Adrenal gland (tissue), 5 donors: Measurements from ENCODE around the gene PLA2G4E.

Experiments
- POLR2A ChIP-seq, 2 donors: fragments of 450-650 bp; IDR thresholded peaks; one replicate each; pipeline ENCODE4 v1.6.1; 2017; ENCODE audit warnings: antibody characterized with exemption in 2 of 2, mild to moderate bottlenecking in 2 of 2, moderate library complexity in 1 of 2
- TF ChIP-seq, protein P1 (sequence below), 6 experiments: fragments of 450-650 bp in 4 of 6; fragments of 200-600 bp in 2 of 6; sonication (generic) in 1 of 6; IDR thresholded peaks; 1 replicate in 5 of 6; 2 replicates in 1 of 6; pipeline versions ENCODE4 v1.5.1 to v1.8.0; 2016 to 2021; ENCODE audit warnings: antibody characterized with exemption in 6 of 6, mild to moderate bottlenecking in 2 of 6, moderate library complexity in 1 of 6
- donor health status: DM: no; HTN: no; CAD: no.

DNA sequence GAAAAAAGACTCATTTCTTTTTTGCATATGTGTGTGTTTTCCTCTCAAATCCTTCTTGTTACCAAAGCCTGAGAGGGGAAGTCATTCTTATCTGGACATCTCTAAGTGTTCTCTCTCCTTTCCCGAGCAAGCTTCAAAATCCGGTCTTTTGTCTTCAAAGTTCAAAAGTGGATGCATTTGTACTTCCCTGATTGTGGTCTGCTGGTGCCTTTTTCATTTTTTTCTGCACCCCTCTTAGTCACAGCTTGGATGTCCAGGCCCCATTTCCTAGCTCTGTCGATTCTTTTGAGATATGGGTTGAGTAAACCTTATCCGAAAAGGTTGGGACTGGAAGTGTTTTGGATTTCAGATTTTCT, 83.3 kb downstream of the PLA2G4E start:
- no peak for TF ChIP-seq POLR2A (IDR thresholded peaks at IDR 0.05)
- TF ChIP-seq, protein P1, sequence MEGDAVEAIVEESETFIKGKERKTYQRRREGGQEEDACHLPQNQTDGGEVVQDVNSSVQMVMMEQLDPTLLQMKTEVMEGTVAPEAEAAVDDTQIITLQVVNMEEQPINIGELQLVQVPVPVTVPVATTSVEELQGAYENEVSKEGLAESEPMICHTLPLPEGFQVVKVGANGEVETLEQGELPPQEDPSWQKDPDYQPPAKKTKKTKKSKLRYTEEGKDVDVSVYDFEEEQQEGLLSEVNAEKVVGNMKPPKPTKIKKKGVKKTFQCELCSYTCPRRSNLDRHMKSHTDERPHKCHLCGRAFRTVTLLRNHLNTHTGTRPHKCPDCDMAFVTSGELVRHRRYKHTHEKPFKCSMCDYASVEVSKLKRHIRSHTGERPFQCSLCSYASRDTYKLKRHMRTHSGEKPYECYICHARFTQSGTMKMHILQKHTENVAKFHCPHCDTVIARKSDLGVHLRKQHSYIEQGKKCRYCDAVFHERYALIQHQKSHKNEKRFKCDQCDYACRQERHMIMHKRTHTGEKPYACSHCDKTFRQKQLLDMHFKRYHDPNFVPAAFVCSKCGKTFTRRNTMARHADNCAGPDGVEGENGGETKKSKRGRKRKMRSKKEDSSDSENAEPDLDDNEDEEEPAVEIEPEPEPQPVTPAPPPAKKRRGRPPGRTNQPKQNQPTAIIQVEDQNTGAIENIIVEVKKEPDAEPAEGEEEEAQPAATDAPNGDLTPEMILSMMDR (IDR thresholded peaks at IDR 0.05): no peak
